ENCODE results near the gene CSTF1.
"Not testable (repeated sequence)": the region's sequence is repeated elsewhere in the genome, so short reads cannot be mapped to it uniquely, and the experiment has no call there.

CSTF1 gene

GRCh38 chr20:56371977-56372376 is 20.5 kb upstream of the CSTF1 start:
- DNase-seq, result no peak

DNA sequence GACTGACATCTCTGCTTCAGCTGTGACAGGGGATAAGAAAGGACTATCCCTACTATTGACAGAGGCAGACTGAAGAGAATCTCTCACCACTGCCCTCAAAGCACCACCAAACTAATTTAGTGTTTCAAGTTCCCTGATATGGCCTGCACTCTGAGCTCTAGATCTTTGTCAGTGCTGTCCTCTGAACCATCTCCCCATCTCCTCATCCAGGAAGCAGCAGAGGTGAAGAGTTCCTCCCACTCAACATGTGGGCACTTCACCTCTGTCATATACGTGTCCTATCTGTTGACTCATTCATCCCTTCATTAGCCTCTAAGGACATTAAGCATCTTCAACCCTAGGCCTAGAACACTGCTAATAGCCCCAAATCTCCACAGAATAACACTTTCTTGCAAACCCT is 19.6 kb upstream of the CSTF1 start:
- DNase-seq, result no peak

DNA sequence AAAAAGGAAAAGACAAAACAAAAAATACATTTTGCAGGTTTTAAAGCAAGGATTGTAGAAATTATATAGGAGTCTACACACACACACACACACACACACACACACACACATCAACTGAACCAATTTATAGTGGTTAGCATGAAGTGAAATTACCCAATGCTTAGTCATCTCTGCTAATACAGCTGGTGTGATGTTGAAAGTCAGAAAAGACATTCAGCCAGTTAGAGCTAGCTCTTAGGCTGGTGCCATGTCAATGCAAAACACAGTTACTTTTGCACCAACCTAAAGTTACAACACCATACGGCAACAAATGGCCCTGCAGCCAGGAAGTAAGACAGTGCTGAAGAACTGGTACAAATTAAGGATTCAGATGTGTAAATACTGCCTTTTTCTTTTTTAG is 18.5 kb upstream of the CSTF1 start:
- DNase-seq, result no peak

DNA sequence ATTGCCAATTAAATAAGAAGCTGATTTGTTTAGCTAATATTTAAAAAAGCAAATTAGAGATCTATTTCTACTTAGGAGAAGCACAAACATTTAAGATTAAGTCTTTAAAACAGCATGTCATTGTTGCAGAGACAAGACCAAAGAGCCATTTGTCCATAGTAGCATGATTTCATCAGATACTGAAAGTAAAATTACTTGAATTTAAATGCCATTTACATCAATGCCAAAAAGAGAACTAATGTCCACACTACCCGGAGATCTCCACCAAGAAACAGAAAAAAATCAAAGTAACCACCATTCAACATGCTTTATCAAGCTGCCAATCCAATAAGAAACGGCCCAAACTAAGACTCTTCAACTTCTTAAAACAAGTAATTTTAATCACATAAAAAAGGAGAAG is 16.1 kb upstream of the CSTF1 start:
- DNase-seq, result no peak

GRCh38 chr20:56378386-56378785 is 14.1 kb upstream of the CSTF1 start:
- no peak for DNase-seq

GRCh38 chr20:56380375-56380774 is 12.1 kb upstream of the CSTF1 start:
- DNase-seq, result no peak

DNA sequence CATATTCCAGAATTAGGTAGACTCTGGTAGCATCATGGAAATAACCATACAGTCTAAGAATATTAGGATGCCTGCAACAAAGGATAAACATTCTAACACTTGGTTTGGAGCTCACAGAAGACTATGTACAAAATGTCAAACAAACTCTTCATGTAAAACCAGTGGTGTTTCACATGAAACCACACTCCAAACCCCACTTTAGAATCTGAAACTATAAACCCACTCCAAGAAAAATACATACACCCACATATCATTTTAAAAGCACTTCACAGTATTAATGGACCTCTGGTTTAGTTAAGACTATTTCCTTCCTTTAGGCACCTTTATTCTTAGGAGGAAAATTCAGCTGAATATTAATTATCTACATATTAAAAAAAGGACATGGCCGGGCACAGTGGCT is 10.9 kb upstream of the CSTF1 start:
- DNase-seq, result no peak

DNA sequence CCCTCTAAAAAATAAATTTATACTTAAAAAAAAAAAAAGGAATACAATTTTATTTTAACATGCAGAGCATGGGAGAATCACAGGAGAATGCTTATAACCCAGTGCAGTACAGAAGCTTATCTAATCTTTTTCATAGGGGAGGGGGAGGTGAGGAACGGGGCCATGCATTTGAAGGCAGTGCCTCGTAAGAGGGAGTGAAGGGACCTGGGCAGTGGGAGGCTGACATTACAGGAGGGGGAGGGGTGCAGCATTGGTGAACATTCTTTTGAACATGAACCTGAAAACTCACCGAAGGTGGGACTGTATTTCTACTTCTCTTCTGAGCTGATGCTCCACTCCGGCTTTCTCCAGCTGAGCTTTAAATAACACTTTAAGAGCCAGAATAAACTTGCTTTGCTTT is 9.7 kb upstream of the CSTF1 start:
- DNase-seq, result no peak

- DNase-seq, result no peak
Observed at GRCh38 chr20:56383334-56383733, 9.1 kb upstream of the CSTF1 start.

DNA sequence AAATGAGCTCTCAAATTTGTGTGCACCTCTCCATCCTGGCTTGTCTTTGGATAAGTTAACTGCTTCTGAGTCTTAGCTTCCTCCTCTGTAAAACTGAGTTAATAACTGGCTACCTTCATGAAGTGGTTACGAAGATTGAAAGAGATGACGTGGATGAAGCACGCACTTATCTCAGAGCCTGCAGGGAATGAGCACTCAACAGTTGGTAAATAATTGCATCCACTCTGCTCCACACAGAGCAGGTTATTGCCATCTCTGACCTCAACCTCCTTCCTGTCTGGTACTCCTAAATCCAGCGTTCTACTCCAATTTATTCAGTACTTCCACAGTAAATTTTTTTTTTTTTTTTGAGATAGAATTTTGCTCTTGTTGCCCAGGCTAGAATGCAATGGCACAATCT is 7.3 kb upstream of the CSTF1 start:
- no peak for DNase-seq

DNA sequence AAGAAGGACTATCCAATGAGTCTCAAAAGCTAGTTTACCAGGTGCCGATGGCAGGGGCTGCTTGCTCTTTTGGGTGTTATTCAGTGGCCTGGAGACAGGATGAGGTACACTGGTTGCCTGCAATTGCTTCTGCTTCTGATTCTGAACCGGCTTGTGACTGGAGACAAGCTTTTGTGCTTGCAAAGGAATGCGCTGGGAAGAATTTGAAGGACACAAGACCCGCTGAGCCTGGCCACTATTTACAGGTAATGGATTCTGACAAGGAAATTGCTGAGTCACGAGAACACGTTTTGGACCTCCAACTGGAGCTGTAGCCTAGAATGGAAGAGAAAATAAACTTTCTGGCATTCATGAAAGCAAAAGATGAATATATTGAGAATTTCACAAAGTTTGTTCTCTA is 6.2 kb upstream of the CSTF1 start:
- no peak for DNase-seq

DNA sequence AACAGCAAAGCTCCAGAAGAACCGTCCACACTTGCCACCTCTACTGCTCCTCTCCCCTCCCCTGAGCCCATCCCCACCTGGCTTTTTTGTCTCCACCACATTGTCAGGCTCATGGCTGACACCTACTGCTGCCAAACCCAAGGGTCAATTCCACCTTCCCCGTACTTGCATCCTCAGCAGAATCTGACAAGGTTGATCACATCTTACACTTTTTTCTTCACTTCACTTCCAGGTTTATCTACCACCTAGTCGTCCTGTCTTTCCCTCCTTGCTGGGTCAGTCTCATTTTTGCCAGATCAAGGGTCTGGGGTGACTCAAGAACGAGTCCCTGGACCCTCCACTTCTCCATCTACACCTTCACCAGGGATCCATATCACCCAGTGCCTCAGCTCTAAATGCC is 3.6 kb upstream of the CSTF1 start:
- no peak for DNase-seq

DNA sequence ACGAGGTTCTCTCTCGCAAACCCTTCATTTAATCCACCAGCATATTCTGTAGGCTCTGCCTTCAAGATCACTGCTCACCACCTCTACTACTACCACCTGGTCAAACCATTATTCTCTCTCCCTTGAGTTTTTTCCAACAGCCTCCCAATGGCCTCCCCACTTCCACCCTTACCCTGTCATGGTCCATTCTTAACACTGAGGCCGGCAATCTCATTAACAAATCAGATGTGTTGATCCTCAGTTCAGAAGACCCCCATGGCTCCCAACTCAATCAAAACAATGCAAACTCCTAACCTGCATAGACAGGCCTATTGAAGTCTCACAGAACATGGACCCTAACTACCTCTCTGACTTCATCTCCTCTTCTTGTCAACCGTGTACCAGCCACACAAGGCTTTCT is 2.6 kb upstream of the CSTF1 start:
- DNase-seq, result no peak

- not testable (repeated sequence) for DNase-seq
Observed at GRCh38 chr20:56390396-56390795, 2.0 kb upstream of the CSTF1 start.

DNA sequence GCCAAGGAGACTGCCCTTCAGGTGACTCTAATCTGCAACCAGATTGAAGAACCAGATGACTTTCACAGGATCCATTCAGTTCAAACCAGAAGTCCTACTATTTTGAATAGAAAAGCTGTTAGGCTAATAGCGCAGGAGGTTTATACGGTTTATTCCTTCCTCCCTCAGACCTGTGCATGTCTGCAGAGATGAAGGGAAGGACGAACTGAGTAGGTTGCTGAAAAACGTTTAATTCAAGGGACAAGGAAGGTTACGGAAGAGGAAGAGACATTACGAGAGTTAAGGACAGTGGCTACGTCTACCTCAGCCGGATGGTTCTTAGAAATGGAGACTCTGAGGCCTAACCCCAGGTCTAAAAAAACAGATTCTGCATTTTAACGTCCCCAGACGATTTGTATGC is 1.4 kb upstream of the CSTF1 start:
- no peak for DNase-seq

DNA sequence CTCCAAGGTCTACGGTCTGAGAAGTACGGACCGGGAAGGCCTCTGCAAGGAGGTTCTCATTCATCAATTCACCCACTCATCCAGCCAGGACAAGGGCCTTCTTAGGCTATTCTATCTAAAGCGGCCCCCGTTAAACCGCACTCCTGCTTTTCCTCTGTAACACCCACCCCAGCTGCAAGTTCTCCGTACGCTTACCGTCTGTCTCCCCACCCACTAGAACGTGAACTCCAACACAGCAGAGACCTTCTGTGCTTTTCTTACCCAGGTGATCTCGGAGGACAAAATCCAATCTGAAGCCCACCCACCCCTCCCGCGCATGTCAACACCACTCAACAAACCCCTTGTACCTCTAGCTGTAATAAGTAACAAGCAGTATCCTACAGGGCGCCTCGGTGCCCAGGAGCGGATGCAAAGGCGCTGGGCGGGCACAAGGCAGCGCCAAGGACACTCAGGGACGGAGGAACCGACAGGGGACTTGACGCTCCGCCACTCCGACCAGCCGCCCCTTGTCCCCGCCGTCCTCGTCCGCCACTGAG is 781 bp upstream of the CSTF1 start:
- no peak for DNase-seq

DNA sequence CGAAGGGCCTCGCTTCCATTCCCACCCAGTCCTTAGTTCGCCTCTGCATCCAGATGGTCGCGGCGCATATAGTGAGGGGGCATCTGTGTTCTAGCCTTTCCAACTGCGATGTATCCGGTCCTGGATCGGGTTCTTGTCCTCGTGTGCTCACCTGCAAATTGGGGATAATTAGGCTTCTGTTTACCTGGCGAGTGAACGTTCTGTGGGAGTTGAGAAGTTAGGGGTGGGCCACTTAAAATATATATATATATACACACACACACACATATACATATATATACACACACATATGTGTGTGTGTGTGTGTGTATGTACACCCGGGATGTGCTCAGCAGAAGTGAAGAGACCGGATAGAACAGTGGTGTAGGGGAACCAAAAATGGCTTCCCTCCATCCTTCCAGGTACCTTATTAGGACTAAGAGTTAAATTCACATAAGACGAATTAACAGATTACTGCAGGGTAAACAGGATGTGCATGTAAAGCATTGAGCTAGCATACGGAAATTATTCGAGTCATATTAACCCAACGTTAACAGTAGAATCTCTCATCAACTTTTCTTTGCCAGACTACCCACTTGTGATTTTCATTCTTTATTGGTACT is 537 bp downstream of the CSTF1 start:
- DNase-seq, result no peak

DNA sequence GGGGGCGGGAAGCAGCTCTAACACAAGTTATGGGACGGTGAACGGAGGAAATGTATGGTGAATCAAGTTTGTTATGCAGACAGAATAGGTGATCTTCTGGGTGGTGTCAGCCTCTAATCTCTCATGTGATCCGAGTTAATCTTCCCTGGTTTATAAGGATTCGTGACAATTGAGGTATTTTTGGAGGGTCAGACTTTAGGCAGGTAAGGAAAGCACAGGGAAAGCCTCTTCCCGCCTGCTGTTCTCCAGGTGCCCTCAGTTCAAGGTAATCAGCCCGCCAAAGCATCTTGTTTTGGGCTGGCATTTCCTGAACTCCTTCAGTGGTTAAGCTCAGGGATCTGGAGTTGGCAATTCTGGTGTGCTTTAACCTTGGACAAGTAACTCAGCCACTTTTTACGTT is 1.2 kb downstream of the CSTF1 start:
- DNase-seq, result no peak

GRCh38 chr20:56395166-56395565 is 2.7 kb downstream of the CSTF1 start:
- no peak for DNase-seq

GRCh38 chr20:56400001-56400640 is 7.7 kb downstream of the CSTF1 start:
- DNase-seq, result no peak

DNA sequence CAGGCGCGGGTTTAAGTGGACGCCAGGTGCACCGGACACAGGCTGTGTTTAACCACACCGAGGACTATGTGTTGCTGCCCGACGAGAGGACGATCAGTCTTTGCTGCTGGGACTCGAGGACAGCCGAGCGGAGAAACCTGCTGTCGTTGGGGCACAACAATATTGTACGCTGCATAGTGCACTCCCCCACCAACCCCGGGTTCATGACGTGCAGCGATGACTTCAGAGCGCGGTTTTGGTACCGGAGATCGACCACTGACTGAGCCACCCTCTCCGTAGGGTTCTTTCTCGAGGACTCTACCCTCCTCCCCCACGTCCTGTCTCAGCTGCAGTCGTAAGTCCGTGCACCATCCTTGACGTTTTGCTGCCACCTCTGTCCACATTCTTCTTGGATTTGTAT is 11.0 kb downstream of the CSTF1 start:
- no peak for DNase-seq

- DNase-seq, result not testable (repeated sequence)
Observed at GRCh38 chr20:56405356-56405755, 12.9 kb downstream of the CSTF1 start.

DNA sequence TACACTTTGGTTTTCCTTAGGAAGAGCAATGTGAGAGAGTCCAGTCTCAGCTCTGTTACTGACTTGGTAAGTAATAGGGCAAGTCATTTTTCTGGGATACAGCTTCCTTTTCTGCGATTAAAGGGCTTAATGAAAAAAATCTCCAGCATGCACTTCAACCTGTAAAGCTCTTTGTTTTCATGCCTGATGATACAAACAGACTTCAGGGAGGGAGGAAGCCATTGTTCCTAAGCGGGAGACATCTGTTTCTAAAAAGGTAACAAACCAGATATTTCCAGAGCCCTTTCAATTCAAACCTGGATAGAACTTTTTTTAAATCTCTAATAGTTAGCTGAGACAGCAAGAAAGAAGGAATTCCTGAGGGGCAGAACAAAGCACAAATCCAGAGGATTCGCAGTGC is 14.5 kb downstream of the CSTF1 start:
- DNase-seq, result no peak

DNA sequence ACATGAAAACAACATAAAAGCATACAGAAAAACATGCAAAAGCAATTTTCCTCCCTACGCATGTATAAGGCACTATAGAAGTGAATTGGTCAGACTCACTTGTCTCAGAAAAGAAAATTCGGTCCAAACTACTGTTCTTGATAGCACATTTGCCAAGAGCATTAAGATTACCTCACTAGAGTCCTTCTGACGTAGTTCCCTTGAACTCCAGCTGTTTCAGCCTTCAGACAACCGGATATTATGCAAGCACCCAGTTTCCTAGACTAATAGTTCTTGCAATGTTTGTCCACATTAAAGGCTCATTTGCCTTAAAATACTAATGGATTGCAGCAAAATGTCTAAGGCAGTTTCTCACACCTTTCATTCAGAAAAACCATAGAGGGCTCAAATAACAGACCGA is 17.1 kb downstream of the CSTF1 start:
- DNase-seq, result no peak

DNA sequence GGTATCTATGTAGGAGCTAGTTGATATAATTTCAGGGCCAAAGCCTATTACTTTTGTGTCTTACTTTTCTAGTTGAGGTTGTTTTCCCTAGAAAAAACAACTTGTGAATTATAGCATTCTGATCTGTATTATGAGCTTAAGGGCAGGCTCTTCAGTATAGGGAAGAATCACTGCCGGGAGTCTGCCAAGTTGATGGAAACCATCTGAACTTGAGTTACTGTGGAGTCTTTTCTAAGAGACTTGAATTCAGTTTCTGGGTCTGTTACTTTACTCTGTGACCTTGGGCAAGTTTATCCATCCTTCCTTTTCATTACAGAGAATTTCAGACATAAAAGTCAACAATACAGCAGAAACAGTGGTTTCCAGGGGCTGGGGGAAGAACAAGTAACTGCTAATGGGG is 17.5 kb downstream of the CSTF1 start:
- no peak for DNase-seq
